NCI-H526 (cell line): ENCODE data around the gene RWDD4.
A peak's percentile ranks its signal among the peaks of the same experiment; 100 is the strongest.
"Not testable (repeated sequence)": the region's sequence is repeated elsewhere in the genome, so short reads cannot be mapped to it uniquely, and the experiment has no call there.

Experiments
- DNase-seq, 2 experiments: peaks; one replicate each; lab custom pipeline; 2025; lab: John Stamatoyannopoulos, UW

The RWDD4 gene

DNA sequence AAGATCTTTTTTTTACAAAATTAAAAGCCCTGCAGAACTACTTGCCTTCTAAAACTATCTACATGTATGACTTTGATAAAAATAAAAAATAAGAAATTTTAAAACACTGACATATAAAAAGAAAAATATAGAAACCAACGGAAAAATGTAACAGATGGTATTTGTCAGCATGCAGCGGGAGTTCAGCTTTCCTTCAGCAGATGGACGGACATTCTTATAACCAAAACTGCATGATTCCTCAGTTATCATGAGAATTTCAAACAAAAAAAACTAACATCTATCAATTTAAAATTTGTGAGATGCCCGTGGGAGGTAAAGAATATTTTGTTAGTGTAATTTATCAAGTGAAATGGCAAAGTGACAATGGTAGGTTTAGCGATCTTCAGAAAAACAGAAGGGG, 23.2 kb downstream of the RWDD4 start:
- DNase-seq: no peak

DNA sequence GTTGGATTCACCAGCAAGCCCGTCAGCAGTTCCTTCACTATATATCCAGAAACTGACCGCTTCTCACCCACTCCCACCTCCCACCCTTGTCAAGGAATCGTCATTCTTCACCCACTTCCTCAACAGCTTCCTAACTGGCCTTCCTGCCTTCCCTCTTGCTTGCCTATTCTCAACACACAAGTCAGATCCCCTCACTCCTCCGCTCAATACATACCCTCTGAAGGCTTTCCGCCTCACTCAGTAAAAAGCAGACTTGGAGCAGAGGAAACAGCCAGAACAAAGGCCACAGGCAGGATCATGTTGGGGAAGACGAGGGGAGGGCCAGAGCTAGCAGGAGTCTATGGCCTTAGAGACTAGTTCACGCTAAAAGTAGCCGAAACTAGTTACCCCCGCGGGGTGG, 23.7 kb downstream of the RWDD4 start:
- DNase-seq: no peak

DNA sequence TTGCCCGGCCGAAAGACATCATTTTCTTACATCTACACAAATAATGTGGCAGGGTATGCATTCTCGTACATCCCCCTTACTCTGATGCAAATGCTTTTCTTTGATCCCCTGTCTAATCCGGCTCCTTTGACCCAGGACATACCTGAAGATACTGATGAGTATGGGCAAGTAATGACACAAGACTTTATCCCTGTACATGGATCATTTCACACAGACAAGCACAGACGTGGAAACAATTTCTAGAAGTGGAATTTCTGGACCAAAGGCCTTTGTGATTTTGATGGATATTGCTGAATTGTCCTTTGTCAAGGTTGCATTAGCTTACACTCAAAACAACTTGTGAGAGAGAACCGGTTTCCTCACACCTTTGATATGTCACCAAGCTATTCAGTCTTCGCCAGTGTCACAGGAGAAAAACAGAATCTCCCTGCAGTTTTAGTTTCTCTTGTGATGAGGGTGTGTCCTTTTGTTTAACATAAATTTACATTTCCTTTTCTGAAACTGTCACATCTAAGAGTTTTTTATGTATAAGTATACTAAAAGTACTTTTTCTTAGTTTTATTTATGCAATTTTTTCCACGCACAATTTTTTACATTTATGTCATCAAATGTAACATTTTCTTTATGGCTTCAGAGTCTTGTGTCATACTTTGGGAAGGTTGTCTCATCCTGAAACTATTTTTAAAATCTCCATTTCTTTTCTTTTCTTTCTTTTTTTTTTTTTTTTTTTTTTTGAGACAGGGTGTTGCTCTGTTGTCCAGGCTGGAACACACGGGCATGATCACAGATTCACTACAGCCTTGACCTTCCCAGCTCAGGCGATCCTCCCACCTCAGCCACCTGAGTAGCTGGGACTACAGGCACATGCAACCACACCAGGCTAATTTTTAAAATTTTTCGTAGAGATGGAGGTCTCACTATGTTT, 25.2 kb downstream of the RWDD4 start:
- no peak for DNase-seq

DNA sequence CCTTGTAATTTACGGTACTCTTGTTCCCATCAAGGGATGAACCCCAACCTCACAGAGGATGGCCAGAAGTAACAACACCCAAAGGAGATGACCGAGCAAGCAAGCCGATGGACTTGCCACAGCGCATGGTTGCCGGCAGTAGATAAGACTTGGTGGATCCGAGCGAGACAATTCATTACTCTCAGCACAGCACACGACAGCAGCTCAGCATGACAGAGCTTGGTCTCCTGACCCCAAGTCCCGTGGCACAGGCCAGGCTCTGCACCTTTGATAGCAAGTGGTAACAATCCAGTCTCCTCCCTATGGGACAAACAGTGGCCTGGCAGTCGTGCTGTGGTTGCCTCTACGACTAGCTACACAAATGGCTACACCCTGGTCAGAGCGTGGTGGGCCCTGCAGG, 26.3 kb downstream of the RWDD4 start:
- DNase-seq: no peak

DNA sequence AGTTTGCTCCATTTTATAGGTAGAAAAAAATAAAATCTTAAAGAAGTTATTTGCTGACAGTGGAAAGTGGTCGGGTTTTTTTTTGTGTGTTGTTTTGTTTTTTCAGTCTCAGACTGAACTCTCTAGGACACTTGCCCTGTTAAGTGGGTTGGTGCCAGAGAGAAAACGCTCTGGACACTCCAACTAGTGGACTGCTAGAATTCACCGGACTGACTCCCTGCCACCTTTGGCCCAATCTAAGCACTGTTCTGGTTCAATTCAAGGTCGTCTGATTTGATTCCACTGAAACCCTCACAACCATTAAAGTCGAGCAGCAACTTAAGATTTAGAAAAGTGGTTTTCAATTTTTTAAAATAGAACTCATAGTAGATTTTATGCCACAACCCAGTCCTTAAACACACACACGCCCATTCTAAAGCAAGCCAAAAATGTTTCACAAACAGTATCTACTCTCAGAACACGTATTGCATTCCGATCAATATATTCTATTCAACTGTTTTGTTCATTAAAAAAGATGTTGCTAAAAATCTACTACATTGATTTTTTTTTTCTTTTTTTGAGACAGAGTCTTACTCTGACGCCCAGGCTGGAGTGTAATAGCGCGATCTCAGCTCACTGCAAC, 27.3 kb downstream of the RWDD4 start:
- DNase-seq: no peak

DNA sequence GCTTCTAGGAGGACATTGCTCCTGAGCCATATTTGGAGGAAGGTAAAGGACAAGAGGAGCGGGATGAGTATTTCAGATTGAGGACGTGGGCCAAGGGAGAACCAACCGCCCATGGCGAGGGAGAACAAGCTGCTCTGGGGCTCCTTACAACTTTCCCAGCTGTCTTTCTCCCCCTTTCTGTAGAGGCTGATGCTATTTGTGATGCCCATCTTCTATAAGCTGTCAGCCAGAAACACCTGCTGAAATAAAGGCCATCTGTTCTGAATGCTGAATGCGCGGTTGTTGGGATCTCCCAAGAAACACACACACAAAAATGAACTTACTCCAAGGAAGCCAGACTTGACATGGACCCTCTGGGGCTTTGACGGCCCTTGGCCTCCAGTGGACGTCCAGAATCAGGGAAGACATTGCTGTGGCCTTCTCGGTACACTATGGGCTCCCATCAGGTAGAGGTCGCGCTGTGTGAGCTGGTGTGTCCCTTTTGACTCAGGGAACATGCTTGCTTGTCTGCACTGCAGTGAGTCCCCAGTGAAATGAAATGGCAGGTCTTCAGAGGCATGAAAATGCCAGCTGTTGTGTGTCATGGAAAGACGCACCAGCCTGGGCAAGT, 30.9 kb downstream of the RWDD4 start:
- no peak for DNase-seq

DNA sequence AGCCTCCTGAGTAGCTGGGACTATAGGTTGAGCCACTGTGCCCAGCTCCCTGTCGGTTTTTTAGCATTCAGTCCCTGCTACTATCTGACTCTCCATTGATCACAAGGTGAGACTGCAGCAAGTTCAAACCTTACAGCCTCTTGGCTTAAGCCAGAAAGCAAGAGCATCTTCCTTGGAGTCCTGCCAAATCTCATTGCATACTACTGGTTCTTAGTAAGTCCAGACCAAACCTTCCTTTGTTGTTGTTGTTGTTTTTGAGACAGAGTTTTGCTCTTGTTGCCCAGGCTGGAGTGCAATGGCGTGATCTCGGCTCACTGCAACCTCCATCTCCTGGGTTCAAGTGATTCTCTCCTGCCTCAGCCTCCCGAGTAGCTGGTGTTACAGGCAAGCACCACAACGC, 31.7 kb downstream of the RWDD4 start:
- DNase-seq: not testable (repeated sequence)

DNA sequence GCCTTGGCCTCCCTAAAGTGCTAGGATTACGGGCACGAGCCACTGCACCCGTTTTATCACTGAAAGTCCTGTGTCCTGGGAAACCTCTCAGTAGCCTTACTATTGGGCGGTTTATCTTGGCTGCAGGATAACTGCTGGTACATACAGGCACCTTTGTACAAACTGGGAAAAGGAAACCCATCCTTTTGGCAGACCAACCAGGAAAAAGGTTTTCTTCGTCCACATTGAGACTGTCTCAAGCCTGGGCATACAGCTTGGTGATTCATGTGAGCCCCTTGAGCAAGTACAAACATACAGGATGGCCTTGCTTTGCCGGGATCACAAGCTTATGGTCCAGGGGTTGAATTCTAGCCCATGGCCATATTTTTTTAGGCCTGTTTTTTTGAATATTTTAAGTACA, 32.8 kb downstream of the RWDD4 start:
- no peak for DNase-seq

DNA sequence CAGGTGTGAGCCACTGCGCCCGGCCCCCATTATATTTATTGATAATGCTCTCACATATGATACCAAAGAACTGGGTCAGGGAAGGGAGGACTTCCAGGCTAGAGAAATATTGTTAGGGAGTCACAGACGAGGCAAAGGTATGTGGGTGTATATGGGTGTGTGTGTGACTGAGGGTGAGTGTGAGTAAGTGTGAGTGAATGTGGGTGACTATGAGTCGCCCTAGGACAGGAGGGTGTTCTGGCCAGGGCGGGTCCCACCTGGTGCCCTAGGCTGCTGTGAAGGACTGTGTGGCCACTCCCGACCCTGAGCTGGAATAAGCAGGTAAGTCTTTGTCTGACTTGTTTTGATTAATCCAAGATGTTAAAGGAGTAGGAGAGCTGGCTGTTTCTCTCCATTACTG, 34.4 kb downstream of the RWDD4 start:
- DNase-seq: no peak

DNA sequence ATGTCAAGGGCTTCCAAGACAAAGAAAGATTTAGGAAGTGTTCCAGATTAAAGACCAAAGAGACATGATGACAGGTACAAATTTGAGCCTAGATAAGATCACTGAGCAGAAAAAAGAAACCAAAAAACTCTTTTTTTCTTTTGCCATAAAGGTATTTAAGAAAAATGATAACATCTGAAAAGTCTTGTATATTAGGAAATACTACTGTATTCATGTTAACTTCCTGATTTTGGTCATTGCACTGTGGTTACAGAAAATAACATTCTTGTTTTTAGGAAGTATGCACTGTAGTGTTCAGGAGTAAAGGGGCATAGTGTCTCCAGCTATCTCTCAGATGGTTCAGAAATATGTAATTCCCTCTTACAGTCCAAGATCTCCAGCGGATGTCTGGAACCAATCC, 37.1 kb downstream of the RWDD4 start:
- no peak for DNase-seq

DNA sequence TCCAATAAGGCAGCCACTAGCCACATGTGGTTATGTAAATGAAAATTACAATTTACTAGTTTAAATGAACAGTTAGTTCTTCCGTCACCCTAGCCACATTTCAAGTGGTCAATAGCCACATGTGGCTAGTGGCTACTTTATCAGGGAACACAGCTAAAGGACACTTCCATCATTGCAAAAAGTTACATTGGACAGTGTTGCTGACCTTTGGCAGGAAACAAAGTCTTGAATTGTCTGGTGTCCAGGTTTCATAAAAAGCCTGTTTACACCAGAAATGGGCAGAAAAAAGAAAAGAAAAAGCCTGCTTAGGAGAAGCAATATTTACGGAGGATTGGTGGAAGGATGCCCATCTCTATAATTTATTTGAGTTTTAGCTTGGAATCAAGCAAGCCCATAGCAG, 38.6 kb downstream of the RWDD4 start:
- DNase-seq: no peak

DNA sequence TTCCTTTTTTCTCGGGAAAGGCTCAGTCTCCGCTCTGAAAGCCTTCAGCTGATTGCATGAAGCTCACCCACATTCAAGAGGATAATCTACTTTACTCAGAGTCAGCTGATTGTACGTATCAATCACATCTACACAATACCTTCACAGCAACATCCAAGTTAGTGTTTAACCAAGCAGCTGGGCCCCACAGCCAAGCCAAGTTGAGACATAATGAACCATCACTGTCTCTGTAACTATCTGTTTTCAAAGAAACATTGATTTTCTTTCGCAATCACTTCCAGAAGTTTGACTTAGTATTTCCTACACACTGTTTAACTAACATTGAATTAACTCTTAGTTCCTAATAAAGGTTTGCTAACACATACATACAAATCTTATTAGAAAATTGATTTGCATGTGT, 40.3 kb downstream of the RWDD4 start:
- DNase-seq: no peak

DNA sequence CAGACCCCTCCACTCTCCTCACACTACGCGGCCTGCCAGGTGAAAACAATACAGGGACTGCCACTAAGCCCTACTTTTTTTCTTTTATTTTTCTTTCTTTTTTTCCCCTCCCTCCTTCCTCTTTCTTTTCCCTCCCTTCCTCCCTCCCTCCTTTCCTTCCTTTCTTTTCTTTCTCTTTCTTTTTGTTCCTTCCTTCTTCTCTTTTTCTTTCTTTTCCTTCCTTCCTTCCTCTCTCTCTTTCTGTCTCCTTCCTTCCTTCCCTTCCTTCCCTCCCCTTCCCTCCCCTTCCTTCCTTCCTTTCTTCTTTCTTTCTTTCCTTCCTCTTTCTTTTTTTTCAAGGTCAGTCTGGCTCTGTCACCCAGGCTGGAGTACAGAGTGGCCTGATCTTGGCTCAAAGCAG, 41.9 kb downstream of the RWDD4 start:
- DNase-seq: no peak

DNA sequence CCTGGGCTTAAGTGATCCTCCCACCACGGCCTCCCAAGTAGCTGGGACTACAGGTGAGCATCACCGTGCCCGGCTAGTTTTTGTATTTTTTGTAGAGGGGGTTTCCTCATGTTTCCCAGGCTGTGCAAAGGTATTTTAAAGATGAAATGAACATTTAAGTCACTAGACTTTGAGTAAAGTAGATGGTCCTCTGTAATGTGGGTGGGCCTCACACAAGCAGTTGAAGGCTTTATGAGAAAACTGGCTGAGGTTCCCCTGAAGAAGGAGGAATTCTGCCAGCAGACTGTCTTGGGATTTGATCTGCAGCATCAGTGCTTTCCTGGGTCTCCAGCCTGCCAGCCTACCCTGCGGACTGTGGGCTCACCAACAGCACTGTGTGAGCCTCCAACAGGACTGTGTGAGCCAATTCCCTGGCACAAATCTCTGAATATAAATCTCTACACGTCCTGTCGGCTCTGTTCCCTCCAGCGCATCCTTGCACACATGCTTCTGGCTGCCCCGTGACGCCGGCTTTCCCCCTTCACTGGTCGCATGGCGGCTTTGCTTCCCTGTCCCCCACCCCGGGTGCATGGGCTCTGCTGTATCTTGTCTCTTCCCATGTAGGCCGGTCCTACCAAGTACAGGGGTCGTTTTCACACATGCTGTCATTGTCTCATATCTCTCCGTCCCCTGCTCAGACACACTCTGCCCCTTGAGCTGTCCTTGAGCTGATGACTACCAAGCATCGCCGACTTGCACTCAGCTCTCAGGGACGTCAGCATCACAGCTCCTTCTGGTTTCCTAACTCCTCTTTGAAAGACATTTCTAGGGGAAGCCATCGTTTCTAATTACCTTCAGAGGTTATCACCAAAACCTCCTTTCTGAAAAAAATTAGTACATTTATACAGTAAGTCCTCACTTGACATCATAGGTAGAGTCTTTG, 46.4 kb downstream of the RWDD4 start:
- DNase-seq: no peak

DNA sequence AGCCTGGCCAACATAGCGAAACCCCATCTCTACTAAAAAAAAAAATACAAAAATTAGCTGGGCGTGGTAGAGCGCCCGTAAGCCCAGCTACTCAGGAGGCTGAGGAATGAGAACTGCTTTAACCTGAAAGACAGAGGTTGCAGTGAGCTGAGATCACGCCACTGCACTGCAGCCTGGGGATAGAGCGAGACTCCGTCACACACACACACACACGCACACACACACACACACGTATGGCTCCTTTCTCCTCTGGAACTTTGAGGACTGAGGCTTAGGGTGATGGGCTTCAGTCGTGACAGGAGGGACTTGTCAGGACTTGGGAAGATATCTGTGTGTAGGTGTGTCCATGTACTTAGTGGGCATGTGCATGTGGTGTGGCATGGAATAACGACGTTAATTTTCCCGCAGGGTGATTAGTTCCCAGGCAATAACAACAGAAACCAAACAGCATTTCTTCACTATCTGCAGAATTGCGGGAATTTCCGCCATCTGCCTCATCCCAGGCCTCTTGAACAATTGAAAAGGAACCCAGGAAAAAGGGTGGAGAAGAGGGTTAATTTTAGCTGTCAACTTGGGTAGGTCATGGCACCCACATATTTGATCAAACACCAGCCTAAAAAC, 47.7 kb downstream of the RWDD4 start:
- no peak for DNase-seq

DNA sequence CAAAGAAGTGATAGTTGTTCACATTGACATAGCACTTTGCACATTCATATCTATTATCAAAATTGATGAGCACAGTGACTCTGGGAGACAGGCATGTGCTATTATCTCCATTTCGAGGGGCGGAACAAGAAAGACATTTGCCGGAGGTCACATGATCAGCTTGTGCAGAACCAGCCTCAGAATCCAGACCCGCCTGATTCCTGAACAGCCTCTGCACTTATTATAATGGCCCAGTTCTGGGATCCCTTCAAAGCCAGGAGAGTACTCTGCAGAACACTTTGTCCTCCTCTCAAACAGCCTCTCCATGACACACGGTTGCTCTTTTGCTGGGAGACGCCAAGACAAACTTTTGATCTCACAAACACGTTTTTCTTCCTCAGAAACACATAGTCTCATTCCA, 48.4 kb downstream of the RWDD4 start:
- DNase-seq: no peak

DNA sequence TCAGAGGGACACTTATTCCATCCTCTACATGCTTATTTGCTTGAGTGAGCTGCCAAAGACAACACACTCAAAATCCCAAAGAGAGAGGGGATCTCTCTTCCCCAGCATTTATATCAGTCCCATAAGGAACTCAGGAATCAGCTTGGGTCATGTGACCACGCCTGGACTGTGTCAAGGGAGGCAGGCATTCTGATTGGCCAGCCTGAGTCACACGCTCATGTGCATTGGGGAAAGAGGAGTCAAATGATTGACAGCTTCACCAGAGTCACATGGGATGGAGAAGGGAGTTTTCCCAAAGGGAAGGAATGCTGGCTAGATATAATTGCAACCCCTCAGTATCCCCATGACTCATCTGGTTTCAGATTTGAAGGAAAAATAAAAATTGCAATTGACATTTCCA, 49.0 kb downstream of the RWDD4 start:
- DNase-seq: no peak

DNA sequence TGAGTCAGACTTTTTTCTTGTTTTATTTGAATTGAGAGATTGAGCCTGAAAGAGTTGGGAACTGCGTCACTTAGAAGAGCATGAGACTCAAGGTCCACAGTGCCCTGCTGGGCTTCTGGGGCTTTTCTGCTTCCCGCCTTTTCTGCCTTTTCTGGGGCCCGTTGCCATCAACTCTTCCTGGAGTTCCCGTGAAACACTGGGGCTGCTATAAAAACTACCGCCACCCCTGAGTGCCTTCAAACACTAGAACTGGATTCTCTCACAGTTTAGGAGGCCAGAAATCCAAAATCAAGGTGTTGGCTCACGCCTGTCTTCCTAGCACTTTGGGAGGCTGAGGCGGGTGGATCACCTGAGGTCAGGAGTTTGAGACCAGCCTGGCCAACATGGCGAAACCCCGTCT, 49.8 kb downstream of the RWDD4 start:
- no peak for DNase-seq

DNA sequence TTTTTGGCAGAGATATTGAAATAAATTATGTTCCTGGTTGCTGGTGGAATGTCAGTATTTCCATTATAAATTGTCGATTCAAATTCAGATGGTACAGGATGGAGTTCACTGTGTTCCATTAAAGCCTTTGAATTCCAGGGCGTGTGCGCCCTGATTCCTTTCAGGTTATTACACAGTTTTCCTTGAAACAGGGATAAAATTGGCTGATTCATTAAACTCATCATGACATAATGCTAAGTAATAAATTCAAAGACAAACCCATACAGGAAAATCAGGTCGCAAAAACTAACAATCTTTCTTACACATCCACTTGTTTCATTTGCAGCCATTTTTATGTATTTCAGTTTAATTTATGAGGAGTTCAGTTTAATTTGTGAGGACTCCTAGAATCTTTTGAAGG, 51.1 kb downstream of the RWDD4 start:
- no peak for DNase-seq

DNA sequence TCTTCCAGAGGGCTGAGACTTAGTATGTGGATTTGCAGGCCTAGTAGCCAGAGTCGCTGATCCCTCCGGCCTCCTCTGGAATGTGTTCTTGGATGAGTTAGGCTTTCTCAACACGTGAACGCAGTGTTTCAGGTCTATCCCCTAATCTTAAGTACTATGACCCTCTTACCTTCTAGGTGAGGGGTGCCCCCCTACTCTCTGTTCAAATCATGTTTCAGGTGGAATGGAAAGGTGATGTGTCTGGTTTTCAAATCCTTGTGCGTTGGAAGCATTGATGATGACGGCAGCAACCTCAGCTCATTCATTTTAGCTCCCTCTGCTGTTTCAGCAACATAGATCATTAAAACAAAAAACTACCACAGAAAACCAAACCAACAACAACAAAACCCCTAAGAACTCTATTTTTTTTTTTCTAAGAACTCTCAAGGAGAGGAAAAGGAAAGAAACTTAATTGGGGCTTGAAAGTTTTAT, 56.4 kb downstream of the RWDD4 start:
- peak; percentile 5 to 13 for DNase-seq

DNA sequence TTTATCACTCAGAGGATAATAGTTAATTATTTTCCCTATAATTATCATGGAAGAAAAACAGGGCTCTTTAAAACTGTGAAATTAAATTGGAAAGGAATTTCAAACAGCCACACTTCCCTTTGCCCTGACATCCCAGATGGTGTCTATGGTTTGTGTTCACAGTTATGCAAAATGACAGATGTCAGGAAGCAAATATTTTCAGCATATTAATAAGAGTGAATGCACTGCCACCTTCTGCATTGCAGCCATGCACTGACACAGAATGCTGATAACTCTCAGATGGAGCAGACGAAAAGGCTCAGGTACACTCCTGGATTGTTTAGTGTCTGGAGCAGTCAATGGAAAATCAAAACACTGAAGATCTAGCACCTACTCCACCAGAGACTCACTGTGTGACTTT, 57.6 kb downstream of the RWDD4 start:
- DNase-seq: peak; percentile 63 to 66
